Activated CD4-positive, alpha-beta T cell treated with anti-CD3 and anti-CD28 coated beads, Interleukin-2, amount 50 U/mL, for 24 hours (primary cell): Measurements from ENCODE around the gene LMBR1.
"Not testable (repeated sequence)": the region's sequence is repeated elsewhere in the genome, so short reads cannot be mapped to it uniquely, and the experiment has no call there.

Source experiments
- DNase-seq, 2 donors: peaks; one replicate each; pipeline ENCODE4 v3.0.0-alpha.2; 2020; ENCODE audit warnings: low read depth in 1 of 2, low spot score in 1 of 2

Gene LMBR1

DNA sequence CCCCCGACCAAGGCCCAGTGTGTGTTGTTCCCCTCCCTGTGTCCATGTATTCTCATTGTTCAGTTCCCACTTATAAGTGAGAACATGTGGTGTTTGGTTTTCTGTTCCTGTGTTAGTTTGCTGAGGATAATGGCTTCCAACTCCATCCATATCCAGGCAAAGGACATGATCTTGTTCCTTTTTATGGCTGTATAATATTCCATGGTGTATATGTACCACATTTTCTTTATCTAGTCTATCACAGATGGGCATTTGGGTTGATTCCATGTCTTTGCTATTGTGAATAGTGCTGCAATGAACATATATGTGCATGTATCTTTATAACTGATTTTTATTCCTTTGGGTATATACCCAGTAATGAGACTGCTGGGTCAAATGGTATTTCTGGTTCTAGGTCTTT, 191.2 kb downstream of the LMBR1 start:
- DNase-seq = not testable (repeated sequence)

DNA sequence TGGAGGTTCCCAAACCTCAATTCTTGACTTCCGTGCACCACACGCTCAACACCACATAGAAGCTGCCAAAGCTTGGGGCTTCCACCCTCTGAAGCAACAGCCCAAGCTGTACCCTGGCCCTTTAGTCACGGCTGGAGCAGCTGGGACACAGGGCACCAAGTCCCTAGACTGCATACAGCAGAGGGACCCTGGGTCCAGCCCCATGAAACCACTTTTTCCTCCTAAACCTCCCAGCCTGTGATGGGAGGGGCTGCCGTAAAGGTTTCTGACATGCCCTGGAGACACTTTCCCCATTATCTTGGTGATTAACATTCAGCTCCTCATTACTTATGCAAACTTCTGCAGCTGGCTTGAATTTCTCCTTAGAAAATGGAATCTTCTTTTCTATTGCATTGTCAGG, 194.5 kb downstream of the LMBR1 start:
- not testable (repeated sequence) for DNase-seq

DNA sequence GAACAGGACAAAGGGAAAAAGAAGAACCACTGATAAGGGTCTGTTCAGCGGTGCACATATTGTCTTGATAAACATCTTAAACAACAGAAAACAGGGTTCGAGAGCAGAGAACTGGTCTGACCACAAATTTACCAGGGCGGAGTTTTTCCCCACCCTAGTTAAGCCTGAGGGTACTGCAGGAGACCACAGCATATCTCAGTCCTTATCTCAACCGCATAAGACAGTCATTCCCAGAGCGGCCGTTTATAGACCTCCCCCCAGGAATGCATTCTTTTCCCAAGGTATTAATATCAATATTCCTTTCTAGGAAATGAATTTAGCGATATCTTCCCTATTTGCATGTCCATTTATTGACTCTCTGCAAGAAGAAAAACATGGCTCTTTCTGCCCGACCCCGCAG, 195.7 kb downstream of the LMBR1 start:
- not testable (repeated sequence) for DNase-seq

DNA sequence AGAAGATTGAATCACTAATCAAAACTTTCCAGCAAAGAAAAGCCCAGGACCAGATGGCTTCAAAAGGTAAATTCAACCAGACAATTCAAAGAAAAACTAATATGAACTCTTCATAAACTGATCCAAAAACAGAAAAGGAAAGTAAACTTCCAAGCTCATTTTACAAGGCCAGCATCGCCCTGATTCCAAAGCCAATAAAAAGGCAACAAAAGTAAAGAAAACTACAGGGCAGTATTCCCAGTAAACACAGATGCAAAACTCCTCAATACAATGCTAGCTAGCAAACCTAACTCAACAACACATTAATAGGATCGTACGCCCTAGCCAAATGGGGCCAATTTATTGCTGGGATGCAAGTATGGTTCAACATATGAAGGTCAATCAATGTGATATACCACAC, 199.4 kb downstream of the LMBR1 start:
- DNase-seq = no peak

DNA sequence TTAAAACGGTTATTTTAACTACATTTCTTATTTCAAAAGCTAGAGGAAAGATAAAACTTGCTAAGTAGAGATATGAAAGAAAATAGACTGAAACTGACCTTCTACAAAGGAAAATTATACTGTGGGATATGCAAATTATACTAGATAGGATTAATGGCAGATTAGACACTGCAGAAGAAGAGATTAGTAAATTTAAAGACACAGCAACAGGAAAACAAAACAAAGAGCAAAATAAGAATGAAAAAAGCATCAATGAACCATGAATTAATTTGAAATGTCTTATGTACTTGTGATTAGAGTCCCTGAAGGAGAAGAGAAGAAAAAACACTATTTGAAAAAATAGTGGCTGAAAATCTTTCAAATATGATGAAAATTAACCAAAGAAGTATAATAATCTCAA, 200.1 kb downstream of the LMBR1 start:
- no peak for DNase-seq

DNA sequence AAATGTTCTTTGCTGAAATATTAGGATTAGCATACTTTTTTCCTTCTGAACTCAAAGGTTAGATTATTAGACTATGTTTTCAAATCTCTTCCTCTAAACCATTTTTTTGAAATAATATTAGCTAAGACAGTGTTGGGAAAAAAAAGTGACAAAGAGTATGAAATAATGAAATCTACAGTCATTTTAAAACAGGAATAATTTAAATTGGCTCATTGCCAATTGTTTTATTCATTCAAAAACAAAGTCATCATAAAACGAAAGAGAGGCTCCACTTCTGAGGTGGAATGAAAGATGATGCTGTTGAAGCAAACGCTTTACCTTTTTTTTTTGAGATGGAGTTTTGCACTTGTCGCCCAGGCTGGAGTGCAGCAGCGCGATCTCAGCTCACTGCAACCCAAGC, 201.2 kb downstream of the LMBR1 start:
- no peak for DNase-seq

DNA sequence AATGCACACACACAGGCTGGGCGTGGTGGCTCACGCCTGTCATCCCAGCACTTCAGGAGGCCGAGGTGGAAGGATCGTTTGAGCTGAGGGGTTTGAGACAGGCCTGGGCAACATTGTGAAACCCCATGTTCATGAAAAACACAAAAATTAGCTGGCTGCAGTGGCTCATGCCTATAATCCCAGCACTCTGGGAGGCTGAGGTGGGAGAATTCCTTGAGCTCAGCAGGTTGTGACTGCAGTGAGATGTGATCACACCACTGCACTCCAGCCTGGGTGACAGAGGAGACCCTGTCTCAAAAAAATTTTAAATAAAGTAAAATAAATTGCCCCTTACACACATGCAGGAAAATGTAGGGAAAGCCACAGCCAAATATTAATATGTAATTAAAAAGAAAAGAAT, 208.3 kb downstream of the LMBR1 start:
- no peak for DNase-seq

- DNase-seq = no peak
Measured at GRCh38 chr7:156684251-156684650, 208.7 kb downstream of the LMBR1 start.

- no peak for DNase-seq
Measured at GRCh38 chr7:156682928-156683327, 210.1 kb downstream of the LMBR1 start.

- no peak for DNase-seq
Measured at GRCh38 chr7:156680281-156680680, 212.7 kb downstream of the LMBR1 start.

DNA sequence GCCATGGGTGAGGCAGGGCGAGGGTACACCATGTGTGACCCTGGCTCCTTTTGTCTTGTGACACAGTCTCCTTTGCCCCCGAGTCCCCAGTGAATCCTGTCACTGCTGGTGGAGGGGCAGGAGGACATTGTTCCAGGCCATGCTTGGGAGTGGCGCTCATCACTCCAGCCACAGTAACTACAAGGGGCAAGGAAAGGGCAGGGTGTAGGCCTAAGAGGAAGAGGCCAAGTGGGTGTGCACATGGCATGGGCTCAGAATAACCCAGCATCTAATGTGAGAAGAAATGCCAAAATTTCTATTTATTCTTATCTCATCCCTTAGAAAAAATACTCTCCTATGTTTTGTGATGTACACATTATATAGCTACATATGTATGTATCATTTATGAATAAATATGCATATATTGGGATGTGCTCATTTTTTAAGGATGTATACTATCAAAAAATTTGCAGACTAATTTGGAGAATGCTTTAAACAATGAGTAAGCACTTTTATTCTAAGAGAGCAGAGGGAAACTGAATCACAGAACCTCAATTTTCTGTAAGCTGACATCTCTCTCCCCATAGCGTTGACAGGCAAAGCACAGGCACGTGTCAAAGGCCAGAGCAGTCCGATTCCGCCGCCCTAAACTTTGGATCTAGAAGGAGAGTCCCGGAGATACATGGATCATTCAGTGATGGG, 215.5 kb downstream of the LMBR1 start:
- no peak for DNase-seq

DNA sequence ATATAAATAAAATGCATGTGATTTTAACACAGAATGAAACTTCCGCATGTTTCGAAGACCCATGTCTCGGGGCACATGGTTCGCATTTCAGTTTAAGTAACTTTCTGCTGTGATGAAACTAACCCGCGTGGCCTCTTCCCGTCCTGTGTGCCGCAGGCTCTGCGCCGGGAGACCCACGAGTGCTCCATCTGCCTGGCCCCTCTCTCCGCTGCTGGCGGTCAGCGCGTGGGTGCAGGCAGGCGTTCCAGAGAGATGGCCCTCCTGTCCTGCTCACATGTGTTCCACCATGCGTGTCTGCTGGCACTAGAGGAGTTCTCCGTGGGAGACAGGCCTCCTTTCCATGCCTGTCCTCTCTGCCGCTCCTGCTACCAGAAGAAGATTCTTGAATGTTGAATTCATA, 216.7 kb downstream of the LMBR1 start:
- no peak for DNase-seq

GRCh38 chr7:156675721-156676120, 217.3 kb downstream of the LMBR1 start:
- DNase-seq = no peak

- DNase-seq = no peak
Measured at GRCh38 chr7:156673902-156674301, 219.1 kb downstream of the LMBR1 start.

GRCh38 chr7:156673454-156673853, 219.5 kb downstream of the LMBR1 start:
- no peak for DNase-seq

DNA sequence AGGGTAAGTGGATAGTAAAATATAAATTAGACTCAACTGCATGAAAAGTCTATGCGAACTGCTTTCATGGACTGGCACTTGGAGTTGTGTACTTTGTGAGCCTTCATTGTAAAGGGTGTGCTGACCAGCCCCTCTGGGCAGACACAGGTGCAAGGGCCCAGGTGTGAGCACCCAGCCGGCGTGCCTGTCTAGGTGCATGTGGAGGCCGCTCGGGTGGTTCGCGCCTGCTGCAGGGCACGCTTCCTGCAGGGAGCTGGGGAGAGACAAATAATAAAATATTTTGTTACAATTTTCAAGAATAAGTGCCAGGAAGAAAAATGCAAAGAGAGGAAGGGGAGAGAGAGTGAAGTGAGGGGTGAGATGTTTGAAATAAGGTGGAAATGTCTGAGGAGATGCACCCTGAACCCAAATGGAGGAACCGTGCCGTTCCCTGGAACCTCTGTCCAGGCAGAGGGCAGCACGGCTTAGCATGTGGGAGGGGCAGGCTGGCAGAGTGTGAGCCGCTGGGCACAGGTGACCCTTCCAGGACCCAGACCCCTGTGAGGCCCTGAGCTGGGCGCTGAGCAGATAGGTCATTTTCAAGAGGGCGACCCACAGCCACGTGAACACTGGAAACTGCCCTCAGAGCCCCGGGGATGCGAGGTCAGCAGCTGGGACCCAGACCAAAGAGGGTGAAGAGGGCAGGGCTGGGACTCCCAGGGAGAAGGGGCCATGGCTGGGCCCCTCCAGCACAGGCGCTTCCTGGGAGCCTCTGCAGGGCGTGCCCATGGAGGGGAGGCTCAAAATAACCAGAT, 223.8 kb downstream of the LMBR1 start:
- DNase-seq = no peak

DNA sequence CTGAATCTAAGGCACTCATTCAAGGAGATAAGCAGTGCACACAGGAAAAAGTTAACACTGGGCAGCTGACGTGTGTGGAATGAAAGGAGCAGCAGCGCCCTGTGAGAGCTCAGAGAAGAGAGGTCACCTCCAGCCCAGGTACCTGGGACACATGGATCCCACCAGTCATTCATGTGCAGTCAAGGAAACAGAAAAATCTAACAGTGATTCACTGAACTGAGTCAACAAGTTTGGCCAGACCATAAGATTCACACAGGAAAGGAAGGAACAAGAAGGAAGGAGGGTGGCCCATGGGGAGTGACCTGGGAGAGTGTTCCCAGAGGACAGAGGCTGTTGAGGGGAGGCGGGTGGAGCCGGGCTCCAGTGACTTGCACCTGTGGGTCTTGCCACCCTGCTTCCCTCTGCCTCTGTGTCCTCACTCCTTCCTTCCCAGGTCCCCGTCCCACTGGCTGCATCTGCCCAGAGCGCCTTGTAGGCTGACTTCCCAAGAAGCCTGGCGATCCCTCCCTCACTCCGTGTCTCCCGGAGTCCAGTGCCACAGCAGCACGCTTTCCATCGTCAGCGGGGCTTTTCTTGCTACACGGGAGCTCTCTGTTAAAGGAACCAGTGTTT, 224.7 kb downstream of the LMBR1 start:
- no peak for DNase-seq

DNA sequence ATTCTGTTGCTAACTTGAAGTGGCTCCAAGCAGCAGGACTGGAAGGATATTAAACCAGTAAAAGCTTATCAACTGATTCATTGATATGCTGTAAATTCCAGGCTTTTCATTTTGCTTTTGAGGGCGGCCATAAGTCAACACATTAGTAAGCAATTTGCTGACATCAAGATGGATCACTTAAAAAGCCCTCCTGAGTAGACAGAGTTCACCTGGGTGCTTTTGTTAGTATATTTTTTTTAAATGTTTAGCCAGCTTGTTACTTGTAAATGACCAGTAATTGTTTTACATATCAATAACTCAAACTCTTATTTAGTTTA, 225.9 kb downstream of the LMBR1 start:
- no peak for DNase-seq

DNA sequence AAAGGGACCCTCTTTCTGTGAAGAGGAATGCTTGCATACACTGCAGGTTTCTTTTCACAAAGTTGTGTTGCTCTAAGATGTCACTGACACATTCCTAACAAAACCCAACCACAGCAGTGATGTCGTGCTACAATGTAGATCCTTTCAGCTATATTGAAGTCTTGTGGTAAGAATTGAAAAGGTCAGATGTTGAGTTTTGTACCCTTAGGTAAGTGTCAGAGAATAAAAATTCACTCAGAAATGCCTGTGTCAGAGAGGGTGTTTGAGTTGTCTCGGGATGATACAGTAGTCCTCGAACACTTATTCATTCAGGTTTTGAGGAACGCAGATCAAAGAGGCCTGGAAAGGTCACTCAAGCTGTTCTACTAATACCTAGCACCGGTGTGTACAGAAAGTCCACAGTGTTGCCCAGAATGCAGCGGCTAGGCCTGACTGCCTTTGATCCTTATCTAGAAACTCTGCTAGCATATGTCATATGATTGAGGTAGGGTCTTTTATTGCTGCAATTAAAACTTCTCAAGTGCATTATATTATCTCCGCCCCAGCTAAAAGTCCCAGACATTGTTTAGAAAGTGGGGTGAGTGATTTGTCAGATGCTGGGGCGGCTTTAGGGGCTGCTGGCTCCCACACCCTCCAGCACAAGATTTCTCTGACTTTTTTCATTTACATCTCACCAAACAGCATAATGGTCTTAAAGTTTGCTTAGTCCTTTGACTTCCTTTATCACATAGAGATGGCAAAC, 226.4 kb downstream of the LMBR1 start:
- no peak for DNase-seq

GRCh38 chr7:156665101-156665500, 227.9 kb downstream of the LMBR1 start:
- no peak for DNase-seq

GRCh38 chr7:156662277-156662676, 230.7 kb downstream of the LMBR1 start:
- no peak for DNase-seq

DNA sequence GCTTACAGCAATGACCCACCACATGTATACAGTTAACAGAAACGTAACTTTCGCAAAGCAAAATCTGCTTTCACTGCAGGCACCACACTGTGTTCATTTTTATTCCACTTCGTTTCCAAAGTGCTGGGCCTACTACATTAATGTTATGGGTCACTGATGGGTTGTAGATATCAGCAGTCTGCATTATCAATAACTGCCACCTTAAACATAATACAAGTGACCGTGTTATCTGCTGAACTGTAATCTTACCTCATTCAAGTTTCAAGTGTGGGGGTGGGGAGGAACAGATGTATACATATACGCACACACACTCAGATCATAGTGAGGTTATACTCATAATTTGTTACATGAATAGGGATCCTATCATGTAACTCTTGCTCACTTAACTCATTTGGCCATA, 231.3 kb downstream of the LMBR1 start:
- no peak for DNase-seq
